Calu3 (cell line): ENCODE data around the gene STK16. TPM values are rescaled to one million over a fixed set of nuclear protein-coding genes. Genes with fewer than 3 reads are reported as not detected.

Experiments
- BruUV-seq: library from RNA; stranded (reverse); fragments of 400-500 nt; replicated peaks from 2 replicates; lab custom pipeline; 2021; lab: Mats Ljungman, UMichigan
- CTCF ChIA-PET: fragments of 300-600 bp; sonication (Branson Sonifier 250); formaldehyde crosslinking; loops from one replicate; lab custom pipeline; 2022; ENCODE audit warnings: antibody characterized with exemption; lab: Charles Lee
- DNase-seq: peaks from one replicate; pipeline ENCODE4 v3.0.0; 2022
- H3K27ac Mint-ChIP-seq: one replicate; pipeline ENCODE4 v1.8.0; 2022; ENCODE audit warnings: mixed read lengths; ENCODE audit not compliant: unreplicated experiment
- H3K27me3 Mint-ChIP-seq: one replicate; pipeline ENCODE4 v1.8.0; 2022; ENCODE audit warnings: mixed read lengths; ENCODE audit not compliant: unreplicated experiment
- H3K36me3 Mint-ChIP-seq: one replicate; pipeline ENCODE4 v1.8.0; 2022; ENCODE audit warnings: mild to moderate bottlenecking, moderate library complexity, mixed read lengths; ENCODE audit not compliant: insufficient read depth, unreplicated experiment
- H3K4me1 Mint-ChIP-seq: one replicate; pipeline ENCODE4 v1.8.0; 2022; ENCODE audit warnings: mild to moderate bottlenecking, low read depth, mixed read lengths; ENCODE audit not compliant: unreplicated experiment
- H3K4me3 Mint-ChIP-seq: one replicate; pipeline ENCODE4 v1.8.0; 2022; ENCODE audit warnings: mild to moderate bottlenecking, low read depth, moderate library complexity, mixed read lengths; ENCODE audit not compliant: unreplicated experiment
- H3K9me3 Mint-ChIP-seq: one replicate; pipeline ENCODE4 v1.8.0; 2022; ENCODE audit warnings: low read depth, mixed read lengths; ENCODE audit not compliant: unreplicated experiment
- CTCF ChIP-seq: fragments of 200-600 bp; IDR thresholded peaks from one replicate; pipeline ENCODE4 v1.8.0; 2022; ENCODE audit warnings: antibody characterized with exemption; ENCODE audit not compliant: unreplicated experiment
- intact Hi-C: fragments of 100-400 bp; cut with micrococcal nuclease; formaldehyde crosslinking; loops from one replicate; pipeline ENCODE4 v1.10.0; 2022; ENCODE audit not compliant: unreplicated experiment
- total RNA-seq: library from RNA; stranded (reverse); gene quantifications from 2 replicates; pipeline ENCODE4 v1.2.3, GENCODE V29; 2022

The STK16 gene
- total RNA-seq, 1 experiment from 2014 or later, result 26.7 TPM

- H3K27me3 Mint-ChIP-seq, result no peaks in the 10 kb centered on the region
- no peak for DNase-seq
- H3K9me3 Mint-ChIP-seq, result no peaks in the 10 kb centered on the region
- intact Hi-C loops, result no loop called here
- H3K36me3 Mint-ChIP-seq, result peaks cover 58% of the 10 kb centered on the region
- TF ChIP-seq CTCF, result no peak
- no peak overlapping the region for H3K4me3 Mint-ChIP-seq
- no TSS peak for BruUV-seq
- no peaks in the 10 kb centered on the region for H3K4me1 Mint-ChIP-seq
- H3K27ac Mint-ChIP-seq, result no peak overlapping the region
- CTCF ChIA-PET, result interaction anchor here (1.6 kb wide), 1 partner anchor 11 kb away, joined by 3 read pairs; the partner anchor contains the start of genes GLB1L and STK16
Observed at GRCh38 chr2:219234331-219234730, 10.9 kb upstream of the STK16 start.

- no TSS peak for BruUV-seq
- H3K4me1 Mint-ChIP-seq, result peaks cover 5% of the 10 kb centered on the region
- no peak for DNase-seq
- H3K4me3 Mint-ChIP-seq, result no peak overlapping the region
- intact Hi-C loops, result no loop called here
- H3K36me3 Mint-ChIP-seq, result peaks cover 25% of the 10 kb centered on the region
- H3K9me3 Mint-ChIP-seq, result no peaks in the 10 kb centered on the region
- H3K27ac Mint-ChIP-seq, result no peak overlapping the region
- TF ChIP-seq CTCF, result no peak
- H3K27me3 Mint-ChIP-seq, result no peaks in the 10 kb centered on the region
- CTCF ChIA-PET, result no interaction called here
Observed at GRCh38 chr2:219243291-219243761, 2.0 kb upstream of the STK16 start.

GRCh38 chr2:219244789-219245147 is 511 bp upstream of the STK16 start:
- no peaks in the 10 kb centered on the region for H3K9me3 Mint-ChIP-seq
- no peak for DNase-seq
- TF ChIP-seq CTCF, result no peak
- H3K4me3 Mint-ChIP-seq, result peak overlapping the region; percentile 79
- CTCF ChIA-PET, result interaction anchor here (0.6 to 1.7 kb wide), 9 partner anchors 9 to 50 kb away, joined by 3 to 7 read pairs (median 3); partner anchors contain the start of genes ANKZF1, ATG9A and TUBA4A
- TSS peak; percentile 45 for BruUV-seq
- intact Hi-C loops, result no loop called here
- H3K4me1 Mint-ChIP-seq, result peaks cover 19% of the 10 kb centered on the region
- no peaks in the 10 kb centered on the region for H3K27me3 Mint-ChIP-seq
- H3K36me3 Mint-ChIP-seq, result peaks cover 37% of the 10 kb centered on the region
- H3K27ac Mint-ChIP-seq, result peak overlapping the region; percentile 79

GRCh38 chr2:219245899-219246230 is 586 bp downstream of the STK16 start:
- TF ChIP-seq CTCF, result no peak
- CTCF ChIA-PET, result interaction anchor here (1.0 to 1.7 kb wide), 5 partner anchors 8 to 49 kb away, joined by 3 to 6 read pairs (median 3); partner anchors contain the start of genes DNAJB2 and TUBA4A
- H3K27ac Mint-ChIP-seq, result peak overlapping the region; percentile 79
- peaks cover 30% of the 10 kb centered on the region for H3K4me1 Mint-ChIP-seq
- no peak for DNase-seq
- no peaks in the 10 kb centered on the region for H3K27me3 Mint-ChIP-seq
- no peaks in the 10 kb centered on the region for H3K9me3 Mint-ChIP-seq
- intact Hi-C loops, result no loop called here
- peak overlapping the region; percentile 79 for H3K4me3 Mint-ChIP-seq
- peaks cover 44% of the 10 kb centered on the region for H3K36me3 Mint-ChIP-seq
- no TSS peak for BruUV-seq
